ENCODE measurements around the gene CTSL. TPM values are rescaled to one million over a fixed set of nuclear protein-coding genes. Genes with fewer than 3 reads are reported as not detected.

Gene CTSL
- total and polyA plus RNA-seq, 2 donors (not counting 1 experiment from before 2014, with no cell fraction given) = 487 to 826 TPM

DNA sequence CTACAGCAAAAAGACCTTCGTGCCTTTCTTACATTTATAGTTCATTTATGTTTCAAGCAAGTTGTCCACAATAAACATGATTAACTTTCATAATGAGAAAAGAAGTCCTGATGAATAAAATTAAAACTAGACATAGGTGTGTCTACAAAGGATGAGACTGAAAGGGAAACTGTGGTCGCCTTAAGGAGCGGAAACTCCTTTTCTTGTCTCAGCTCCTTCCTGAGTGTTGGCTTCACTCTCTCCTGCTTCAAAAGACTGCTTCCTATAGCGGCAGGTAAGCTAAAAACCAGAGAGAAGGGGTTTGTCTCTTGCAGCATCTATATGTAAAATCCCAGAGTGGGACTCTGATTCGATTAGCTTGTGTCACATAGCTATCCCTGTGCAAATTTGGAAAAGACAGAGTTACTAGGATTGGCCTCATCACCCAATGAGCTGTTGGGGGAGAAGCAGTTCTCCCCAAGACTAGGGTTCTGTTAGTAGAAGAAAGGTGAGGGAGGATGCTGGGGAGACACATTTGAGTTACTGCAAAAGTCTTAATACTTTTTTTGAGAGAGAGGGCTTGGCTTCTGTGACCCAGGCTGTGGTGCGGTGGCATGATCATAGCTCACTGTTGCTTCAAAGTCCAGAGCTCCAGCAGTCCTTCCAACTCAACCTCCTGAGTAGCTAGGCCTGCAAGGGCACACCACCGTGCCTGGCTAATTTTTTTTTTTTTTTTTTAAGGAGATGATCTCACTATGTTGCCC, 16.8 kb upstream of the CTSL start:
- no peak for DNase-seq (ENCODE audit: low read depth in 2 of 2)
- no peaks in the 10 kb centered on the region for H4K20me1 ChIP-seq (ENCODE audit: control insufficient read depth, extremely low read depth, insufficient read depth, low read length)
- H3K4me3 ChIP-seq (replicated peaks in 1 of 4; ENCODE audit: control extremely low read depth in 1 of 4, insufficient read depth in 1 of 4, low read depth in 3 of 4, low read length in 4 of 4) = no peak overlapping the region
- H3K36me3 ChIP-seq (ENCODE audit: control insufficient read depth, insufficient read depth, low read length) = no peaks in the 10 kb centered on the region
- no peak overlapping the region for H3K4me2 ChIP-seq (ENCODE audit: extremely low read depth, insufficient read depth, low read length)
- no peaks in the 10 kb centered on the region for H3K79me2 ChIP-seq (ENCODE audit: control insufficient read depth, insufficient read depth, low read length)
- H3K27me3 ChIP-seq (ENCODE audit: control insufficient read depth, insufficient read depth, low read length) = no peaks in the 10 kb centered on the region
- no peak overlapping the region for H3K9ac ChIP-seq (ENCODE audit: insufficient read depth, low read length)
- H3K9me3 ChIP-seq (ENCODE audit: control insufficient read depth, insufficient read depth, low read depth, low read length) = no peaks in the 10 kb centered on the region
- H2AFZ ChIP-seq (ENCODE audit: low read length) = no peak overlapping the region
- no peak overlapping the region for H3K27ac ChIP-seq (ENCODE audit: insufficient read depth, low read length)
- TF ChIP-seq EZH2 (IDR thresholded peaks at IDR 0.05; ENCODE audit: low read length, missing control alignments) (no peak), CTCF (conservative IDR thresholded peaks at IDR 0.05 in 1 of 2, IDR thresholded peaks at IDR 0.05 in 1 of 2; ENCODE audit: low read depth in 1 of 2, low read length in 2 of 2) (no peak)
- H3K4me1 ChIP-seq (ENCODE audit: control insufficient read depth, extremely low read depth, insufficient read depth, low read length) = peaks cover 17% of the 10 kb centered on the region

GRCh38 chr9:87710443-87710842, 15.5 kb upstream of the CTSL start:
- Histone ChIP-seq H4K20me1 (ENCODE audit: control insufficient read depth, extremely low read depth, insufficient read depth, low read length) (no peaks in the 10 kb centered on the region), H3K27me3 (ENCODE audit: control insufficient read depth, insufficient read depth, low read length) (no peaks in the 10 kb centered on the region), H3K36me3 (ENCODE audit: control insufficient read depth, insufficient read depth, low read length) (no peaks in the 10 kb centered on the region), H3K79me2 (ENCODE audit: control insufficient read depth, insufficient read depth, low read length) (no peaks in the 10 kb centered on the region), H3K4me2 (ENCODE audit: extremely low read depth, insufficient read depth, low read length) (no peak overlapping the region), H3K27ac (ENCODE audit: insufficient read depth, low read length) (no peak overlapping the region), H2AFZ (ENCODE audit: low read length) (no peak overlapping the region), H3K4me1 (ENCODE audit: control insufficient read depth, extremely low read depth, insufficient read depth, low read length) (peaks cover 24% of the 10 kb centered on the region), H3K4me3 (replicated peaks in 1 of 4; ENCODE audit: control extremely low read depth in 1 of 4, insufficient read depth in 1 of 4, low read depth in 3 of 4, low read length in 4 of 4) (no peak overlapping the region), H3K9me3 (ENCODE audit: control insufficient read depth, insufficient read depth, low read depth, low read length) (no peaks in the 10 kb centered on the region), H3K9ac (ENCODE audit: insufficient read depth, low read length) (no peak overlapping the region)
- no peak for TF ChIP-seq EZH2 (IDR thresholded peaks at IDR 0.05; ENCODE audit: low read length, missing control alignments)
- no peak for TF ChIP-seq CTCF (conservative IDR thresholded peaks at IDR 0.05 in 1 of 2, IDR thresholded peaks at IDR 0.05 in 1 of 2; ENCODE audit: low read depth in 1 of 2, low read length in 2 of 2)
- DNase-seq (ENCODE audit: low read depth in 2 of 2) = no peak

- H3K9me3 ChIP-seq (ENCODE audit: control insufficient read depth, insufficient read depth, low read depth, low read length) = no peaks in the 10 kb centered on the region
- peak overlapping the region; percentile 38 for H3K4me2 ChIP-seq (ENCODE audit: extremely low read depth, insufficient read depth, low read length)
- peak; percentile 76 to 82 for DNase-seq (ENCODE audit: low read depth in 2 of 2)
- peak overlapping the region; percentile 64 for H3K9ac ChIP-seq (ENCODE audit: insufficient read depth, low read length)
- H3K4me1 ChIP-seq (ENCODE audit: control insufficient read depth, extremely low read depth, insufficient read depth, low read length) = peaks cover 24% of the 10 kb centered on the region
- TF ChIP-seq CTCF (conservative IDR thresholded peaks at IDR 0.05 in 1 of 2, IDR thresholded peaks at IDR 0.05 in 1 of 2; ENCODE audit: low read depth in 1 of 2, low read length in 2 of 2) = no peak
- TF ChIP-seq EZH2 (IDR thresholded peaks at IDR 0.05; ENCODE audit: low read length, missing control alignments) = no peak
- no peaks in the 10 kb centered on the region for H3K79me2 ChIP-seq (ENCODE audit: control insufficient read depth, insufficient read depth, low read length)
- H3K4me3 ChIP-seq (replicated peaks in 1 of 4; ENCODE audit: control extremely low read depth in 1 of 4, insufficient read depth in 1 of 4, low read depth in 3 of 4, low read length in 4 of 4) = no peak overlapping the region
- peak overlapping the region; percentile 100 for H3K27ac ChIP-seq (ENCODE audit: insufficient read depth, low read length)
- no peaks in the 10 kb centered on the region for H4K20me1 ChIP-seq (ENCODE audit: control insufficient read depth, extremely low read depth, insufficient read depth, low read length)
- no peaks in the 10 kb centered on the region for H3K36me3 ChIP-seq (ENCODE audit: control insufficient read depth, insufficient read depth, low read length)
- no peaks in the 10 kb centered on the region for H3K27me3 ChIP-seq (ENCODE audit: control insufficient read depth, insufficient read depth, low read length)
- peak overlapping the region; percentile 27 for H2AFZ ChIP-seq (ENCODE audit: low read length)
These were observed 13.8 kb upstream of the CTSL start for GRCh38 chr9:87711857-87712800.

Data from fibroblast of lung (primary cell).